ENCODE results near the gene PPP2R1A. TPM values are rescaled to one million over a fixed set of nuclear protein-coding genes. Genes with fewer than 3 reads are reported as not detected.
"Not testable (repeated sequence)": the region's sequence is repeated elsewhere in the genome, so short reads cannot be mapped to it uniquely, and the experiment has no call there.

The PPP2R1A gene
- total RNA-seq, 1 donor from 2014 or later = 154 TPM

- no peak for TF ChIP-seq CTCF (IDR thresholded peaks at IDR 0.05)
- Histone ChIP-seq H3K4me1 (peaks cover 33% of the 10 kb centered on the region), H3K36me3 (peaks cover 82% of the 10 kb centered on the region), H3K27me3 (ENCODE audit: low read depth) (no peaks in the 10 kb centered on the region), H3K9me3 (no peaks in the 10 kb centered on the region), H3K27ac (no peak overlapping the region), H3K4me3 (no peak overlapping the region)
- DNase-seq (no peak), ATAC-seq (no peak)
- intact Hi-C loops (cut with DNase I) = no loop called here
Measured at GRCh38 chr19:52196256-52196967, 6.6 kb downstream of the PPP2R1A start.

- no peak for DNase-seq
Measured at GRCh38 chr19:52197964-52198363, 8.1 kb downstream of the PPP2R1A start.

GRCh38 chr19:52198678-52199077 is 8.8 kb downstream of the PPP2R1A start:
- no peak for DNase-seq
- no peak for TF ChIP-seq CTCF (IDR thresholded peaks at IDR 0.05)
- Histone ChIP-seq H3K27me3 (ENCODE audit: low read depth) (no peaks in the 10 kb centered on the region), H3K4me1 (peaks cover 10% of the 10 kb centered on the region), H3K4me3 (no peak overlapping the region), H3K36me3 (peaks cover 93% of the 10 kb centered on the region), H3K27ac (no peak overlapping the region), H3K9me3 (no peaks in the 10 kb centered on the region)
- ATAC-seq = no peak
- intact Hi-C loops (cut with DNase I) = no loop called here

More at GRCh38 chr19:52197964-52198363, 8.1 kb downstream of the PPP2R1A start:
- no peak for TF ChIP-seq CTCF (IDR thresholded peaks at IDR 0.05)
- Histone ChIP-seq H3K27ac (no peak overlapping the region), H3K27me3 (ENCODE audit: low read depth) (no peaks in the 10 kb centered on the region), H3K36me3 (peaks cover 93% of the 10 kb centered on the region), H3K4me1 (peaks cover 17% of the 10 kb centered on the region), H3K4me3 (no peak overlapping the region), H3K9me3 (no peaks in the 10 kb centered on the region)
- intact Hi-C loops (cut with DNase I) = no loop called here
- ATAC-seq = no peak

GRCh38 chr19:52200044-52200443 is 10.2 kb downstream of the PPP2R1A start:
- H3K4me1 ChIP-seq = peaks cover 10% of the 10 kb centered on the region
- H3K9me3 ChIP-seq = no peaks in the 10 kb centered on the region
- H3K27me3 ChIP-seq (ENCODE audit: low read depth) = no peaks in the 10 kb centered on the region
- ATAC-seq = peak; percentile 27 to 69
- peaks cover 97% of the 10 kb centered on the region for H3K36me3 ChIP-seq
- intact Hi-C loops (cut with DNase I) = no loop called here
- no peak overlapping the region for H3K27ac ChIP-seq
- no peak overlapping the region for H3K4me3 ChIP-seq
- no peak for TF ChIP-seq CTCF (IDR thresholded peaks at IDR 0.05)
- DNase-seq = no peak

- H3K27ac ChIP-seq; DNase-seq; H3K27me3 ChIP-seq (ENCODE audit: low read depth); H3K4me3 ChIP-seq; intact Hi-C loops (cut with DNase I); H3K9me3 ChIP-seq; ATAC-seq: not testable (repeated sequence)
- Histone ChIP-seq H3K4me1 (peaks cover 10% of the 10 kb centered on the region), H3K36me3 (peaks cover 97% of the 10 kb centered on the region)
Measured at GRCh38 chr19:52200755-52201391, 11.0 kb downstream of the PPP2R1A start.

- intact Hi-C loops (cut with DNase I) = no loop called here
- Histone ChIP-seq H3K4me1 (no peaks in the 10 kb centered on the region), H3K9me3 (no peaks in the 10 kb centered on the region), H3K27me3 (ENCODE audit: low read depth) (no peaks in the 10 kb centered on the region), H3K36me3 (peaks cover 99% of the 10 kb centered on the region), H3K4me3 (no peak overlapping the region), H3K27ac (no peak overlapping the region)
- ATAC-seq = no peak
- no peak for DNase-seq
- TF ChIP-seq CTCF (IDR thresholded peaks at IDR 0.05) = no peak
Measured at GRCh38 chr19:52206481-52206880, 16.6 kb downstream of the PPP2R1A start.

Measured in lower lobe of right lung (tissue), 2 donors.